ENCODE results near the gene KRTAP22-2. TPM values are rescaled to one million over a fixed set of nuclear protein-coding genes. Genes with fewer than 3 reads are reported as not detected.

Gene KRTAP22-2
- polyA plus RNA-seq, 1 donor: not detected

DNA sequence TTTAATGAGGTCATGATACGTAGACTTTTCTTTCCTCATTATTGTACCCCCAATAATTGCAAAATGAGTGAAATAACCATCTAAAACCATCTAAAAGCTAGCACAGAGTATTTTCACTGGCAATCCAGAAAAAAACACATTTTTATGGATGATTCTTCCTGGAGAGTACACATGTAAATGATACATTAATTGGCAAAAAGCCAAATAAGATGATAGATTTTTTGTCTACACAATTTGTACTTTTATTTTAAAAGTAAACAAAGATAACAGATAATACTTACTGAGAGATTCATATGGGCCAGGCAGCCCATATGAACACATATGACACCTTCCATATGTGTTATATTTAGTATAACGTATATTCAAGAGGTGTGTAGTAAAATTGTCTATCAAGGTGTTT, 26.6 kb downstream of the KRTAP22-2 start:
- Histone ChIP-seq H3K4me1 (ENCODE audit: control insufficient read depth, insufficient read depth, low read length) (no peaks in the 10 kb centered on the region), H3K4me3 (ENCODE audit: low read length) (no peak overlapping the region), H3K9me3 (ENCODE audit: control insufficient read depth, low read depth, low read length) (no peaks in the 10 kb centered on the region), H3K36me3 (ENCODE audit: control insufficient read depth, insufficient read depth, low read length) (no peaks in the 10 kb centered on the region), H3K27ac (ENCODE audit: low read length) (no peak overlapping the region), H3K27me3 (ENCODE audit: control insufficient read depth, insufficient read depth, low read length) (no peaks in the 10 kb centered on the region)
- 100% methylated on average over 1 of the region's 2 CpGs for WGBS (ENCODE audit: insufficient coverage, low lambda C conversion rate)
- DNase-seq: no peak

DNA sequence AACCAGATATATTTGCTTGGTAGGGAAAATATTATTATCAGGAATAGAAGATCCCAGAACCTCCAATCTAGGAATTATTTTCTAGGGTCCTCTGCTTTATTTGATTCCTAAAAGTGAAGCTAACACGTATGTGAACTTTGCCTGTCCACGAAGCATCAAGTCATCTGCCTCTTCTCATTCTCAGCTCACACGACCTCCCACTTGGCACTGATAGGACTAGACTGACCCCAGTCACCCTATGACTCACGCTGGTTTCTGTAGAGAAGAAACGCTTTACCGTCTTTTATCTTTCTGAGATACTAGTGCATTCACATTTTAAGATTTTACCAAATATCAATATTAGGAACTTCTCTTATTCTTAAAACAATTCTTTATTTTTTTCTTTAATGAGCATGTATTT, 27.1 kb downstream of the KRTAP22-2 start:
- no peaks in the 10 kb centered on the region for H3K27me3 ChIP-seq (ENCODE audit: control insufficient read depth, insufficient read depth, low read length)
- no peaks in the 10 kb centered on the region for H3K9me3 ChIP-seq (ENCODE audit: control insufficient read depth, low read depth, low read length)
- 30% methylated on average over 2 of the region's 6 CpGs for WGBS (ENCODE audit: insufficient coverage, low lambda C conversion rate)
- H3K4me3 ChIP-seq (ENCODE audit: low read length): no peak overlapping the region
- no peak for DNase-seq
- H3K36me3 ChIP-seq (ENCODE audit: control insufficient read depth, insufficient read depth, low read length): no peaks in the 10 kb centered on the region
- H3K4me1 ChIP-seq (ENCODE audit: control insufficient read depth, insufficient read depth, low read length): no peaks in the 10 kb centered on the region
- no peak overlapping the region for H3K27ac ChIP-seq (ENCODE audit: low read length)

DNA sequence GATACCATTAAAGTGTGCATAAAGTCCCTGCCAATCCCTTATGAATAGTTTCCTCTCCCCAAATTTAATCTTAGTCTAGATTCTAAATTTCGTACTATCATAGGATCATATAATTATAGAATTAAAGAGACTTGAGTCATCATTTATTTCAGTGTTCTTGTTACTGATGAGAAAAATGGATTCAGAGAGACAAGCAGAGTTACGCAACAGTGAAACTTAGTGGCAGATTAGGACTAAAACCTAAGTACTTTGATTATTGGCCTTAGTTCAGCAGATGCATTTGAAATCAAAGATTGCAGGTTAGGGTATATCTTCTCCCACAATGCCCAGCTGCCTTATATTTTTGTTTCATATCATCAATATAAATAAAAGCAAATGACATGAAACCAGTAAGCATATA, 28.2 kb downstream of the KRTAP22-2 start:
- WGBS (ENCODE audit: insufficient coverage, low lambda C conversion rate): 100% methylated on average over 1 of the region's 2 CpGs
- no peak overlapping the region for H3K27ac ChIP-seq (ENCODE audit: low read length)
- H3K4me3 ChIP-seq (ENCODE audit: low read length): no peak overlapping the region
- DNase-seq: no peak
- no peaks in the 10 kb centered on the region for H3K4me1 ChIP-seq (ENCODE audit: control insufficient read depth, insufficient read depth, low read length)
- H3K36me3 ChIP-seq (ENCODE audit: control insufficient read depth, insufficient read depth, low read length): no peaks in the 10 kb centered on the region
- no peaks in the 10 kb centered on the region for H3K9me3 ChIP-seq (ENCODE audit: control insufficient read depth, low read depth, low read length)
- H3K27me3 ChIP-seq (ENCODE audit: control insufficient read depth, insufficient read depth, low read length): no peaks in the 10 kb centered on the region

DNA sequence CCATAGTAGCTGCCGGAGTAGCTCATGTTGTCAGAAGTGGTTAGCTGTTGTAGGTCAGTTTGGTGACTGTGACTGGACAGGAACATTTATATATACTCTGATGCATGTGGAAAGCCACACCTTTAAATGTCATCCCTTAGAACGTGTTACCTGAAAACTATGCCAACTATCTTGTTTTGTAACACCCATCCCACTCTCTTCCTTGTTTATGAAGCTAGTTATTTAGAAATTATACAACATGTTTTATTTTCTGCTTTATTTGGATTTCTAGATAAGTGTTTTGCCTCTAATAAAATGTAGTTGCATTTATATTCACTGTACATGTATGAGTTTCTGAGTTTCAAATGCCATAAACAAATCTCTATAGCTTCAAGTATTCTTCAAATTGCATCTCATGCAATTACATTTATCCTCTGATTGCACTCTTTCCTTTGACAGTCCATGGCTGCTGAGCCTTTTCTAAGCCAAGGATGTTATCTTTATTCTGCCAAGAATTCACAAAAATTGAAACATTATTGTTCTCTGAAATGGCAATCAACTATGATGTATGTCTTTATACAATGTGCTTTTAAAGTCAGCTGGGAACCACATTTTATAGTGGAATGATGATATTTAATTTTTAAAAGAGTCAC, 28.8 kb downstream of the KRTAP22-2 start, which contains the start of gene KRTAP19-7:
Gene KRTAP19-7 (minus strand): TSS at position 51 of the 632 bp plus-strand sequence. CDS start 25 bp downstream, at position 26.
- no peak within 1 kb of the TSS for H3K27ac ChIP-seq (ENCODE audit: low read length)
- no peaks in the 10 kb centered on the region for H3K4me1 ChIP-seq (ENCODE audit: control insufficient read depth, insufficient read depth, low read length)
- no peak for DNase-seq
- H3K36me3 ChIP-seq (ENCODE audit: control insufficient read depth, insufficient read depth, low read length): no peaks in the 10 kb centered on the region
- no peaks in the 10 kb centered on the region for H3K9me3 ChIP-seq (ENCODE audit: control insufficient read depth, low read depth, low read length)
- H3K4me3 ChIP-seq (ENCODE audit: low read length): no peak within 1 kb of the TSS
- no peaks in the 10 kb centered on the region for H3K27me3 ChIP-seq (ENCODE audit: control insufficient read depth, insufficient read depth, low read length)
- WGBS (ENCODE audit: insufficient coverage, low lambda C conversion rate): 57% methylated on average over 1 of the region's 2 CpGs

DNA sequence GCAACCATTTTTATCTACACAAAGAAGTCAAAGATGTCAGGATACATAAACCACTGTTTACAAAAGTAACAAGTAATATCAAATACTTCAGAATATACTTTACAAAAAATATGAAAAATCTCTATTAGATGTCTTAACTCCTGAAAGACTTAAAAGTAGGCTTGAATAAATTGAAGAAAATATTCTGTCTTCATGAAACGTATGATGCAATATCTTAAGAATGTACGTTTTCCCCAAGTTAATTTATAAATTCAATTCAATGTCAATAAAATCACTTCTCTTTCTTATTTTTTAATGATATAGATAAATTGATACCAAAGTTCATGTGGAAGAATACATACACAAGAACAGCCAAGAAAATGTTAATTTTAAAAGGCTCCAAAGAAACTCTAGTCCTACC, 35.1 kb downstream of the KRTAP22-2 start:
- no peaks in the 10 kb centered on the region for H3K9me3 ChIP-seq (ENCODE audit: control insufficient read depth, low read depth, low read length)

DNA sequence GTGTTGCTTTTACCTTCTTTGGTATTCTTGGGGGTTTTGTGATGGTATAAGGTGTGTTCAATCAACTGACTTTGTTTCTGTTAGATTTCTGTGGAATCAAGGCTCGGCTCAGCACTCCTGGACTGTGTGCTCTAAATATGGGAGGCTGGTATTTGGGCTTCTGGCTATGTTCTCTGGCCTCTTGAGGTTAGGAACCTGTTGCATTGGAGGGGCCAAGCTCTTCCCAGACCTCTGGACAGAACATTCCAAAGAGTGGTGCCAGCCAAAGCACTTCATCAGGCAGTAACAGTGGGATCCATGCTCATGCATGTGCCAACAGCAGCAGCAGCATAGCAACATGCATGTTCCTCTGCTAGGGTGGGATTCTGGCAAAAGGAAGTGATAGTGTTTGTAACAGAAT, 37.4 kb downstream of the KRTAP22-2 start:
- no peaks in the 10 kb centered on the region for H3K36me3 ChIP-seq (ENCODE audit: control insufficient read depth, insufficient read depth, low read length)
- no peak for DNase-seq
- no peak overlapping the region for H3K27ac ChIP-seq (ENCODE audit: low read length)
- H3K9me3 ChIP-seq (ENCODE audit: control insufficient read depth, low read depth, low read length): no peaks in the 10 kb centered on the region
- H3K4me1 ChIP-seq (ENCODE audit: control insufficient read depth, insufficient read depth, low read length): no peaks in the 10 kb centered on the region
- H3K27me3 ChIP-seq (ENCODE audit: control insufficient read depth, insufficient read depth, low read length): no peaks in the 10 kb centered on the region
- no peak overlapping the region for H3K4me3 ChIP-seq (ENCODE audit: low read length)
- WGBS (ENCODE audit: insufficient coverage, low lambda C conversion rate): no CpG with 5 or more reads among the region's 1 CpG

More for the DNA sequence above, 35.1 kb downstream of the KRTAP22-2 start:
- no peak for DNase-seq
- no peaks in the 10 kb centered on the region for H3K27me3 ChIP-seq (ENCODE audit: control insufficient read depth, insufficient read depth, low read length)
- WGBS (ENCODE audit: insufficient coverage, low lambda C conversion rate): 94% methylated on average over 2 of the region's 2 CpGs
- H3K36me3 ChIP-seq (ENCODE audit: control insufficient read depth, insufficient read depth, low read length): no peaks in the 10 kb centered on the region
- H3K27ac ChIP-seq (ENCODE audit: low read length): no peak overlapping the region
- no peaks in the 10 kb centered on the region for H3K4me1 ChIP-seq (ENCODE audit: control insufficient read depth, insufficient read depth, low read length)
- H3K4me3 ChIP-seq (ENCODE audit: low read length): no peak overlapping the region

DNA sequence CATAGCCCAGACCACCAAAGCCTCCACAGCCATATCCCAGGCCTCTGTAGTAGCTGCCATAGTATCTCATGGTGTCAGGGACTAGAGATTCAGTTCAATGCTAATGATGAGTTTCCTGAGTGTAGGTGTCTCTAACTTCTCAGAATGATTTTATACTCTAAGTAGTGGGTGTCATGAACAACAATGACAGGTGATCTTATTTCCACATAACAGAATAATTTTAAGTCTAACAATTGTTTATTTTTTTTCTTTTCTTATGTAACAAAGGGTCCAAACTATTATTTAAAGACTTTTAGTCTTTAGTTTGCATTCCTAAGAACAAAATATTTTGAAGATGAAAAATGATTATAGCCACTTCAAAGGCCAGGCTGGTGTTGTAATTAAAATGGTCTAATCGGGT, 48.4 kb downstream of the KRTAP22-2 start, which contains the start of gene KRTAP19-6:
Gene KRTAP19-6 (minus strand): TSS at position 101 of the 400 bp plus-strand sequence. CDS start 31 bp downstream, at position 70.
- Histone ChIP-seq H3K27me3 (ENCODE audit: control insufficient read depth, insufficient read depth, low read length) (no peaks in the 10 kb centered on the region), H3K9me3 (ENCODE audit: control insufficient read depth, low read depth, low read length) (peaks cover 3% of the 10 kb centered on the region), H3K4me3 (ENCODE audit: low read length) (no peak within 1 kb of the TSS), H3K27ac (ENCODE audit: low read length) (no peak within 1 kb of the TSS), H3K4me1 (ENCODE audit: control insufficient read depth, insufficient read depth, low read length) (no peaks in the 10 kb centered on the region), H3K36me3 (ENCODE audit: control insufficient read depth, insufficient read depth, low read length) (no peaks in the 10 kb centered on the region)
- no peak for DNase-seq
- WGBS (ENCODE audit: insufficient coverage, low lambda C conversion rate): no CpG with 5 or more reads among the region's 1 CpG

Other genes with a start within 250 kb of the KRTAP22-2 start
- gene KRTAP23-1, start 241.8 kb downstream of the KRTAP22-2 start, polyA plus RNA-seq: not detected
- not detected for gene KRTAP13-2, start 218.1 kb downstream of the KRTAP22-2 start, polyA plus RNA-seq
- gene KRTAP13-1, start 194.4 kb downstream of the KRTAP22-2 start, polyA plus RNA-seq: not detected
- not detected for gene KRTAP13-3, start 164.5 kb downstream of the KRTAP22-2 start, polyA plus RNA-seq
- not detected for gene KRTAP13-4, start 160.2 kb downstream of the KRTAP22-2 start, polyA plus RNA-seq
- gene KRTAP15-1, start 150.1 kb downstream of the KRTAP22-2 start, polyA plus RNA-seq: not detected
- not detected for gene KRTAP19-1, start 110.0 kb downstream of the KRTAP22-2 start, polyA plus RNA-seq
- gene KRTAP19-2, start 103.0 kb downstream of the KRTAP22-2 start, polyA plus RNA-seq: not detected
- gene KRTAP19-3, start 98.4 kb downstream of the KRTAP22-2 start, polyA plus RNA-seq: not detected
- not detected for gene KRTAP19-4, start 93.2 kb downstream of the KRTAP22-2 start, polyA plus RNA-seq
- not detected for gene KRTAP19-5, start 88.3 kb downstream of the KRTAP22-2 start, polyA plus RNA-seq
- gene KRTAP19-6, start 48.5 kb downstream of the KRTAP22-2 start, polyA plus RNA-seq: not detected
- not detected for gene KRTAP19-7, start 29.1 kb downstream of the KRTAP22-2 start, polyA plus RNA-seq
- gene KRTAP6-3, start 2.0 kb upstream of the KRTAP22-2 start, polyA plus RNA-seq: not detected
- not detected for gene KRTAP6-2, start 8.5 kb upstream of the KRTAP22-2 start, polyA plus RNA-seq
- gene KRTAP22-1, start 10.7 kb upstream of the KRTAP22-2 start, polyA plus RNA-seq: not detected
- gene KRTAP6-1, start 23.5 kb upstream of the KRTAP22-2 start, polyA plus RNA-seq: not detected
- gene KRTAP20-1, start 26.0 kb upstream of the KRTAP22-2 start, polyA plus RNA-seq: not detected
- gene KRTAP20-4, start 30.2 kb upstream of the KRTAP22-2 start, polyA plus RNA-seq: not detected
- gene KRTAP20-2, start 44.8 kb upstream of the KRTAP22-2 start, polyA plus RNA-seq: not detected
- gene KRTAP20-3, start 52.5 kb upstream of the KRTAP22-2 start, polyA plus RNA-seq: not detected
- gene KRTAP21-3, start 128.4 kb upstream of the KRTAP22-2 start, polyA plus RNA-seq: not detected
- not detected for gene KRTAP21-2, start 156.9 kb upstream of the KRTAP22-2 start, polyA plus RNA-seq
- not detected for gene KRTAP21-1, start 165.0 kb upstream of the KRTAP22-2 start, polyA plus RNA-seq
- not detected for gene KRTAP8-1, start 222.9 kb upstream of the KRTAP22-2 start, polyA plus RNA-seq
- not detected for gene KRTAP7-1, start 239.4 kb upstream of the KRTAP22-2 start, polyA plus RNA-seq